Measurements from ENCODE around the gene TSTD2. TPM values are rescaled to one million over a fixed set of nuclear protein-coding genes. Genes with fewer than 3 reads are reported as not detected.

TSTD2 gene
- total RNA-seq, 1 donor from 2014 or later: 60.9 TPM

GRCh38 chr9:97660340-97660739 is 27.2 kb upstream of the TSTD2 start:
- no peak for DNase-seq
- H3K9me3 Mint-ChIP-seq (ENCODE audit: unreplicated experiment): no peaks in the 10 kb centered on the region
- no peak overlapping the region for H3K4me3 Mint-ChIP-seq (ENCODE audit: unreplicated experiment)
- TF ChIP-seq CTCF (IDR thresholded peaks at IDR 0.05; ENCODE audit: partially characterized antibody, unreplicated experiment): no peak
- H3K4me1 Mint-ChIP-seq (ENCODE audit: low read depth, unreplicated experiment): peaks cover 3% of the 10 kb centered on the region
- H3K27ac Mint-ChIP-seq (ENCODE audit: unreplicated experiment): no peak overlapping the region
- no peaks in the 10 kb centered on the region for H3K27me3 Mint-ChIP-seq (ENCODE audit: unreplicated experiment)
- peaks cover 10% of the 10 kb centered on the region for H3K36me3 Mint-ChIP-seq (ENCODE audit: unreplicated experiment)

- Mint-ChIP-seq H3K27ac (ENCODE audit: unreplicated experiment) (no peak overlapping the region), H3K9me3 (ENCODE audit: unreplicated experiment) (no peaks in the 10 kb centered on the region), H3K36me3 (ENCODE audit: unreplicated experiment) (peaks cover 10% of the 10 kb centered on the region), H3K27me3 (ENCODE audit: unreplicated experiment) (no peaks in the 10 kb centered on the region), H3K4me3 (ENCODE audit: unreplicated experiment) (no peak overlapping the region), H3K4me1 (ENCODE audit: low read depth, unreplicated experiment) (peaks cover 3% of the 10 kb centered on the region)
- no peak for TF ChIP-seq CTCF (IDR thresholded peaks at IDR 0.05; ENCODE audit: partially characterized antibody, unreplicated experiment)
- DNase-seq: no peak
Measured at GRCh38 chr9:97659771-97660170, 26.6 kb upstream of the TSTD2 start.

DNA sequence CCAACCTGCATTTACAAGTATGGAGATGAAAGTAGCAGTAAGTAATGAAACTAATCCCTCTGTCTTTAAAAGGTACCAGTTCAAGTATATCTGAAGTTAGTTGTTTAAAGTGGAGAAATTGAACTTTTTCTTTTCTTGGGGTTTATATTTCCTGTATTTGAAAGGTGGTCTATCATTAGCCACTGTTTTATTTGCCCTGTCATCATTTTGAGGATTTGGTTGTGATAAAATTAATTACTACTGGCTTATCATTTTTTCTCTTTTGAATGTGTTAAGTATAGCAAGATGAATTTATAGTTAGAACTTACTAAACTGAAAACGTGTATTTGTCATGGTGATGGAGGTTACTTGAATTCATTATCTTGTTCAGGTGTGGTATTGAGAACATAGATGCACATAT is 25.5 kb upstream of the TSTD2 start:
- H3K27me3 Mint-ChIP-seq (ENCODE audit: unreplicated experiment): no peaks in the 10 kb centered on the region
- no peak overlapping the region for H3K4me3 Mint-ChIP-seq (ENCODE audit: unreplicated experiment)
- H3K9me3 Mint-ChIP-seq (ENCODE audit: unreplicated experiment): no peaks in the 10 kb centered on the region
- H3K4me1 Mint-ChIP-seq (ENCODE audit: low read depth, unreplicated experiment): peaks cover 3% of the 10 kb centered on the region
- H3K36me3 Mint-ChIP-seq (ENCODE audit: unreplicated experiment): peaks cover 3% of the 10 kb centered on the region
- H3K27ac Mint-ChIP-seq (ENCODE audit: unreplicated experiment): no peak overlapping the region
- DNase-seq: no peak
- no peak for TF ChIP-seq CTCF (IDR thresholded peaks at IDR 0.05; ENCODE audit: partially characterized antibody, unreplicated experiment)

GRCh38 chr9:97651646-97652045 is 18.5 kb upstream of the TSTD2 start:
- no peaks in the 10 kb centered on the region for H3K27me3 Mint-ChIP-seq (ENCODE audit: unreplicated experiment)
- no peaks in the 10 kb centered on the region for H3K36me3 Mint-ChIP-seq (ENCODE audit: unreplicated experiment)
- no peak overlapping the region for H3K27ac Mint-ChIP-seq (ENCODE audit: unreplicated experiment)
- no peak for DNase-seq
- H3K4me3 Mint-ChIP-seq (ENCODE audit: unreplicated experiment): no peak overlapping the region
- H3K4me1 Mint-ChIP-seq (ENCODE audit: low read depth, unreplicated experiment): peaks cover 2% of the 10 kb centered on the region
- no peak for TF ChIP-seq CTCF (IDR thresholded peaks at IDR 0.05; ENCODE audit: partially characterized antibody, unreplicated experiment)
- H3K9me3 Mint-ChIP-seq (ENCODE audit: unreplicated experiment): no peaks in the 10 kb centered on the region

- TF ChIP-seq CTCF (IDR thresholded peaks at IDR 0.05; ENCODE audit: partially characterized antibody, unreplicated experiment): no peak
- DNase-seq: no peak
- no peak overlapping the region for H3K27ac Mint-ChIP-seq (ENCODE audit: unreplicated experiment)
Measured at GRCh38 chr9:97647996-97648395, 14.8 kb upstream of the TSTD2 start.

More at GRCh38 chr9:97647996-97648395, 14.8 kb upstream of the TSTD2 start:
- H3K4me3 Mint-ChIP-seq (ENCODE audit: unreplicated experiment): no peak overlapping the region
- no peaks in the 10 kb centered on the region for H3K36me3 Mint-ChIP-seq (ENCODE audit: unreplicated experiment)
- no peaks in the 10 kb centered on the region for H3K27me3 Mint-ChIP-seq (ENCODE audit: unreplicated experiment)
- no peaks in the 10 kb centered on the region for H3K9me3 Mint-ChIP-seq (ENCODE audit: unreplicated experiment)
- H3K4me1 Mint-ChIP-seq (ENCODE audit: low read depth, unreplicated experiment): no peaks in the 10 kb centered on the region

Measured in glutamatergic neuron (in vitro differentiated cells).